ENCODE measurements around the gene TNS2.
A peak's percentile ranks its signal among the peaks of the same experiment; 100 is the strongest.

Gene TNS2

DNA sequence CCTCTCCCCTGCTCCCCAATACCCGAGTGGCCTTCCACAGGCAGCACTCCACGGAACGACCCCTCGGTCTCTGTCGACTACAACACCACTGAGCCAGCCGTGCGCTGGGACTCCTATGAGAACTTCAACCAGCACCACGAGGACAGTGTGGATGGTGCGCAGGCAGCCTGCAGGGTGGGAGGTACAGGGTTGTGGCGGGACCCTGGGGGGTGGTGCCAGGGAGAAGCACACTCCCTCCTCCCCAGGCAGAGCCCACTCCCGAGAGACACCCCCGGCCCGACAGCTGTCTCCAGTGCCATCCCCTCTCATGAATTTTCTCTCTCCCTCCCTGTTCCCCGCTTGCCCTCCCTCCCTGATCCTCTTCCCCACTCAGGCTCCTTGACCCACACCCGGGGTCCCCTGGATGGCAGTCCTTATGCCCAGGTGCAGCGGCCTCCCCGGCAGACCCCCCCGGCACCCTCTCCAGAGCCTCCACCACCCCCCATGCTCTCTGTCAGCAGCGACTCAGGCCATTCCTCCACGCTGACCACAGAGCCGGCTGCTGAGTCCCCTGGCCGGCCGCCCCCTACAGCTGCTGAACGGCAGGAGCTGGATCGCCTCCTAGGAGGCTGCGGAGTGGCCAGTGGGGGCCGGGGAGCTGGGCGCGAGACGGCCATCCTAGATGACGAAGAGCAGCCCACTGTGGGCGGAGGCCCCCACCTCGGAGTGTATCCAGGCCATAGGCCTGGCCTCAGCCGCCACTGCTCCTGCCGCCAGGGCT is 9.0 kb downstream of the TNS2 start:
- ATAC-seq (no peak), DNase-seq (no peak)

DNA sequence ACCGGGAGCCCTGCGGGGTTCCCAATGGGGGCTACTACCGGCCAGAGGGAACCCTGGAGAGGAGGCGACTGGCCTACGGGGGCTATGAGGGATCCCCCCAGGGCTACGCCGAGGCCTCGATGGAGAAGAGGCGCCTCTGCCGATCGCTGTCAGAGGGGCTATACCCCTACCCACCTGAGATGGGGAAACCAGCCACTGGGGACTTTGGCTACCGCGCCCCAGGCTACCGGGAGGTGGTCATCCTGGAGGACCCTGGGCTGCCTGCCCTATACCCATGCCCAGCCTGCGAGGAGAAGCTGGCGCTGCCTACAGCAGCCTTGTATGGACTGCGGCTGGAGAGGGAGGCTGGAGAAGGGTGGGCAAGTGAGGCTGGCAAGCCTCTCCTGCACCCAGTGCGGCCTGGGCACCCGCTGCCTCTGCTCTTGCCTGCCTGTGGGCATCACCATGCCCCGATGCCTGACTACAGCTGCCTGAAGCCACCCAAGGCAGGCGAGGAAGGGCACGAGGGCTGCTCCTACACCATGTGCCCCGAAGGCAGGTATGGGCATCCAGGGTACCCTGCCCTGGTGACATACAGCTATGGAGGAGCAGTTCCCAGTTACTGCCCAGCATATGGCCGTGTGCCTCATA is 9.7 kb downstream of the TNS2 start:
- no peak for ATAC-seq
- DNase-seq: no peak

DNA sequence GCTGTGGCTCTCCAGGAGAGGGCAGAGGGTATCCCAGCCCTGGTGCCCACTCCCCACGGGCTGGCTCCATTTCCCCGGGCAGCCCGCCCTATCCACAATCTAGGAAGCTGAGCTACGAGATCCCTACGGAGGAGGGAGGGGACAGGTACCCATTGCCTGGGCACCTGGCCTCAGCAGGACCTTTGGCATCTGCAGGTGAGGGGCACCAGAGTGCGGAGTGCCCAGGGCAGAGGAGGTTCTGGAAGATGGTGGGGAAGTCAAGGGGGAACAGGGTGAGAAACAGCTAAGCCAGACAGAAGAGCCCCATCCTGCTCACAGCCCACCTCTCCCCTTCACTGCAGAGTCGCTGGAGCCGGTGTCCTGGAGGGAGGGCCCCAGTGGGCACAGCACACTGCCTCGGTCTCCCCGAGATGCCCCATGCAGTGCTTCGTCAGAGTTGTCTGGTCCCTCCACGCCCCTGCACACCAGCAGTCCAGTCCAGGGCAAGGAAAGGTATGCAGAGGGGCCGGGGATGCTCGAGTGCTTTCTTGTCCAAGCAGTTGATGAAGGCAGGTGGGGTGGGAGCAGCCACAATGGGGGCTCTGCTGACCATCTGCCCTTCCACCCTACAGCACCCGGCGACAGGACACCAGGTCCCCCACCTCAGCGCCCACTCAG is 10.3 kb downstream of the TNS2 start:
- no peak for DNase-seq
- no peak for ATAC-seq

DNA sequence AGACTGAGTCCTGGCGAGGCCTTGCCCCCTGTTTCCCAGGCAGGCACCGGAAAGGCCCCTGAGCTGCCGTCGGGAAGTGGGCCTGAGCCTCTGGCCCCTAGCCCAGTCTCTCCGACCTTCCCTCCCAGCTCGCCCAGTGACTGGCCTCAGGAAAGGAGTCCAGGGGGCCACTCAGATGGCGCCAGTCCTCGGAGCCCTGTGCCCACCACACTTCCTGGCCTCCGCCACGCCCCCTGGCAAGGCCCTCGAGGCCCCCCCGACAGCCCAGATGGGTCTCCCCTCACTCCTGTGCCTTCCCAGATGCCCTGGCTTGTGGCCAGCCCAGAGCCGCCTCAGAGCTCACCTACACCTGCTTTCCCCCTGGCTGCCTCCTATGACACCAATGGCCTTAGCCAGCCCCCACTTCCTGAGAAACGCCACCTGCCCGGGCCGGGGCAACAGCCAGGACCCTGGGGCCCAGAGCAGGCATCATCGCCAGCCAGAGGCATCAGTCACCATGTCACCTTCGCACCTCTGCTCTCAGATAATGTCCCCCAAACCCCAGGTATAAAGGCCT is 10.9 kb downstream of the TNS2 start:
- no peak for ATAC-seq
- no peak for DNase-seq

DNA sequence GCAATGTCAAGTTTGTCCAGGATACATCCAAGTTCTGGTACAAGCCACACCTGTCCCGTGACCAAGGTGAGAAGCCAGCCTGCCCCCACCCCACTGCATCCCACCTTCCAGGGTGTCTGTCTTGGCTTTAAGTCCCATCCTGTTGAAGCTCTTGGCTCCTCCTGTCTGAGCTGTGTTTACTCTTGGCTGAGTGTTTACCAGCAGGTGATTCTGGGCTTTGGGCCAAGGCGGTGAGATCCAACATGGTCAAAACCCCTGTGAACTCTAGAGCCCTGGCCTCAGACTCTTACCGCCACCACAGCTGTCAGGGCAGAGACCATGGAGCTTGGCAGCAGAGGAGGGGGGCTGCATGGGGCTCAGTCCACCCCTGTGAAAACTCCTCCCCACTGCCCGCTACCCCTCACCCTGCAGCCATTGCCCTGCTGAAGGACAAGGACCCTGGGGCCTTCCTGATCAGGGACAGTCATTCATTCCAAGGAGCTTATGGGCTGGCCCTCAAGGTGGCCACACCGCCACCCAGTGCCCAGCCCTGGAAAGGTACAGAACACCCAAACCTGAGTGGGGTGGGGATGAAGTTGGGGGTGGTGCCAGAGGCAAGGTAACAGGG is 11.6 kb downstream of the TNS2 start:
- DNase-seq: no peak
- ATAC-seq: peak; percentile 15

DNA sequence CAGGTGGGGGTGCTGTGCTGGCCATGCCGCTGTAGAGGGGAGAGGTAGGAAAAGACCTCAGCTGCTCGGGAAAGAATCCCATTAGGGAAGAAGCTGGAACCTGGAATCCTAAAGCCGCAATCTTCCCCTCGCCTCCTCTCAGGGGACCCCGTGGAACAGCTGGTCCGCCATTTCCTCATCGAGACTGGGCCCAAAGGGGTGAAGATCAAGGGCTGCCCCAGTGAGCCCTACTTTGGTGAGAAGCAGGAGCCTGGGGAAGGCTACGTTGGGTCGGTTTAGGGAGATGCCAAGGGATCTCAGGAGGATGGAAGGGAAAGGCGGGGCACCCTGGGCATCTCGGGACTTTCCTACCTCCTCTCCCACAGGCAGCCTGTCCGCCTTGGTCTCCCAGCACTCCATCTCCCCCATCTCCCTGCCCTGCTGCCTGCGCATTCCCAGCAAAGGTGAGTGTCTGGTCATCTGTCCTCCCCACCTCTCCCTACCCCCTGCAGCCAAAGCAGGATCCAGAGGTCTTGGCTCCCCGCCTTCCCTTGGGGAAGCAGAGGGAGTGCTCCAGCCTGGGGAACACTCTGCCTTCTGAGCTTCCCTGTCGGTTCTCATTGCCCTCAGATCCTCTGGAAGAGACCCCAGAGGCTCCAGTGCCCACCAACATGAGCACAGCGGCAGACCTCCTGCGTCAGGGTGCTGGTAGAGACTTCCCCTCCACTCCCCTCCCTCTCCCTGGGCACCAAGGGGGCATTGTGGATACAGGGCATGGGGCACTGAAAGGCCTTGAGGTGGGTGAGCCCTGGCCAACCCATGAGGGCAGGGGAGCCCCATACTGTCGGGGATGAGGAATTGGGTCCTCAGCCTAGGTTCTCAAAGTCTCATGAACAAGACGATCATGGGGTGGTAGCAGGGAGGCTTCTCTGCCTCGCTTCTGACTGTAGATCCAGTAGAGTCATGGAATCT is 12.4 kb downstream of the TNS2 start:
- DNase-seq (no peak), ATAC-seq (no peak)

DNA sequence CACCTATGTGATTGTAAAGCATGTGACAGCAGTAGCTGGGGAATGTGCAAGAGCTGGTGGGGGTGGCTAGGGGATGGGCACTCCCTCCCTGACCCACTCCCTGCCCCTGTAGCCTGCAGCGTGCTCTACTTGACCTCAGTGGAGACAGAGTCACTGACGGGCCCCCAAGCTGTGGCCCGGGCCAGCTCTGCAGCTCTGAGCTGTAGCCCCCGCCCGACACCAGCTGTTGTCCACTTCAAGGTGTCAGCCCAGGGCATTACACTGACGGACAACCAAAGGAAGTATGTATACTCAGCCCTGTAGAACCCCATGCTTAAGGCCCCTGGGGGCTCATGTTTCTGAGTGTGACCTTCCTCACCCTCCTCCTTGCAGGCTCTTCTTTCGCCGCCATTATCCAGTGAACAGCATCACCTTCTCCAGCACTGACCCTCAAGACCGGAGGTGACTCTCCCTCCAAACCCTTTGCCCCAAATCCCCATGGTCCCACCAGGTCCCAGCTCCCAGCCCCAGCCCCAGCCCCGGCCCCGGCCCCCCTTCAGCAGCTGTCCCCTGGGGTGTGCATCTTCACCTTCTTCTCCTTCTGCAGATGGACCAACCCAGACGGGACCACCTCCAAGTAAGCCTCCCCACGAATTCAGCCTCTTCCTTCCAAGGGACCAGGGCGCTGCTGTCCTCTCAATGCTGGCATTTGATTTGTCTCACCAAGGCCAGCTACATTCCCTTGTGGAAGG is 13.3 kb downstream of the TNS2 start:
- no peak for ATAC-seq
- no peak for DNase-seq

DNA sequence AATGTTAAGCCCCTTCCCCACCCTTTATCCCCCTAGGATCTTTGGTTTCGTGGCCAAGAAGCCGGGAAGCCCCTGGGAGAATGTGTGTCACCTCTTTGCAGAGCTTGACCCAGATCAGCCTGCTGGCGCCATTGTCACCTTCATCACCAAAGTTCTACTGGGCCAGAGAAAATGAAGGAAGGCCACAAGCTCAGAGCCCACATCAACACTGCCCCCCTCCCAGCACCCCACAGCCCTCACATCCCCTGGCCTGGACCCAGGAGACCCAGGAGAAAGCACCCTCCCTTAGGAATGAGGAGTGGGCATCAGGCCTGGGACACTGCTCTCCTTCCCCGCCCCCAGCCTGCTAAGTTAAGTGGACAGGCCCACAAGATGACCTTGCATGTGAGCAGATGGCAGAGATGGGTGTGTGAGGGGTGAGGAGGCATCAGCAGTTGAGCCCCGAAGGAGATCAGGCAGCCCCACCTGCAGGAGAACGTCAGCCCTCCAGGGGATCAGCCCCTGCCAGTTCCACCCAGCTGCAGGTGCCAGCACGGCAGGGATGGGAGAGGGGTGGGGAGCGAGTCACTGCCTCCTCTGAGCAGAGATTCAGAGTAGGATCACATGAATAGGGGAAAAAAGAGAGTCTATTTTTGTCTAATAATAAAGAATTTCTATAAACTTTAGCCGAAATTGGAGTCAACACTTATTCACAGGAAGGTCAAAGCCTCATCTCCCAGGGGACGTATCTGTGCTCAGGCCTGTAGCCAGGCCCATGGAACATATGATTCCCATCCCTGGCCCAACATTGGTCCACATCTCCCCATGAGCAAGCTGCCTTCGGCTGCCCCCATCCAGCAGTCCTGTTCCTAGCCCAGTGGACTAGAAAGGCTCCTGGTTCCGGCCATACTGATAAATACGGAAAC is 14.1 kb downstream of the TNS2 start:
- ATAC-seq: no peak
- no peak for DNase-seq

DNA sequence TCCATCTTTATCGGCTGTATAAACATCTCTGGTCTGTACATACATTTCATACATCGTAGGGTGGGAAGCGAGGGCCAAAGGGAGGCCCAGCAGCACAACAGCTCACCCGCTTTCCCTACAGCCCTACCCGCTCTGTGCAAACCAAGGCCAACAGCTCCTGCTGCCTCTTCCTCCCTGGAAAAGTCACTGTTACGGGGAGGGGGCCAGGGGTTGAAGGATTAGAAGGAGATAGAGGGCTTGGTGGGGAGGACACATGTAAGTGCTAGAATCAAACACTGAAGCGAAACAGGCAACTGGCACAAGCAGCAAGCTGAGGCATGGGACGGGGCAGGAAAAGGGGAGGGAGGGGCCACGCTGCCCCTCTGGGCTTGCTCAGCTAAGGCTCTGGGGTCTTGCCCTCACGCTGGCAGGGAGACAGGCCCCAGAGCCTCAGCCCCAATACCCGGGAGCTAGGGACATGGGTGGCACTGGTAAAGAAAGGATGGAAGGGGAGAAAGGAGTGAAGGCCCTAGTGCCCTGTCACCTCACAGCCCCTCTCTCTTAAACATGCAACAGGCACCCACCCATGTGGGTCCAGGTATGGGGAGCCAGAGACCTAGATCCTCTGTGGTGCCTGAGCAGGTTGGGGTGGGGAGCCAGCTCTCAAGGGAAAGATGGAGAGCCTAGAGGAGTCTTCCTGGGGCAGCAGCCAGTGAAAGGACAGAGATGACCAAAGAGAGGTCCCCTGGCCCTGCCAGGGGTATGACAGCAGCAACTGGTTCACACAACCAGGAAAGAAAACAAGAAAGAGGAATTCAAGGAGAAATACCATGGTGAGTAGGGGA is 15.0 kb downstream of the TNS2 start:
- DNase-seq: no peak

DNA sequence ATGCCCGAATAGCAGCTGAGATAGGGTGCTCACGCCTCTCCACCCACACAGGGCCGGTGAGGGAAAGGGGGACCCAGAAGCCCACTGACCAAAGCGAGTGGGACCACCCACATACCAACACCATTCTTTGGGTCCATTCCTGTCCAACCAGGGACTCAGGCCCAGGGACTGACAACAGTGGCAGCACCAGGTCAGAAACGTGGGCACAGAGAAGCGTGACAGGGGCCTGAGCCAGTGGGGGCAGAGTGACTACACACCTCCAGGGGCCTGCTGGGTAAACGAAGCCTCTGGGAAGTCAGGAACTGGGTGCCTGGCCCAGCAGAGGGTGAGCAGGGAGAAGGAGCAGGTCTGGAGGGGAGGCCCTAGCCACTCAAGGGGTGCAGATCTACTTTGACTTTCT is 15.6 kb downstream of the TNS2 start:
- ATAC-seq (no peak), DNase-seq (no peak)

More for the DNA sequence above, 15.0 kb downstream of the TNS2 start:
- no peak for ATAC-seq

DNA sequence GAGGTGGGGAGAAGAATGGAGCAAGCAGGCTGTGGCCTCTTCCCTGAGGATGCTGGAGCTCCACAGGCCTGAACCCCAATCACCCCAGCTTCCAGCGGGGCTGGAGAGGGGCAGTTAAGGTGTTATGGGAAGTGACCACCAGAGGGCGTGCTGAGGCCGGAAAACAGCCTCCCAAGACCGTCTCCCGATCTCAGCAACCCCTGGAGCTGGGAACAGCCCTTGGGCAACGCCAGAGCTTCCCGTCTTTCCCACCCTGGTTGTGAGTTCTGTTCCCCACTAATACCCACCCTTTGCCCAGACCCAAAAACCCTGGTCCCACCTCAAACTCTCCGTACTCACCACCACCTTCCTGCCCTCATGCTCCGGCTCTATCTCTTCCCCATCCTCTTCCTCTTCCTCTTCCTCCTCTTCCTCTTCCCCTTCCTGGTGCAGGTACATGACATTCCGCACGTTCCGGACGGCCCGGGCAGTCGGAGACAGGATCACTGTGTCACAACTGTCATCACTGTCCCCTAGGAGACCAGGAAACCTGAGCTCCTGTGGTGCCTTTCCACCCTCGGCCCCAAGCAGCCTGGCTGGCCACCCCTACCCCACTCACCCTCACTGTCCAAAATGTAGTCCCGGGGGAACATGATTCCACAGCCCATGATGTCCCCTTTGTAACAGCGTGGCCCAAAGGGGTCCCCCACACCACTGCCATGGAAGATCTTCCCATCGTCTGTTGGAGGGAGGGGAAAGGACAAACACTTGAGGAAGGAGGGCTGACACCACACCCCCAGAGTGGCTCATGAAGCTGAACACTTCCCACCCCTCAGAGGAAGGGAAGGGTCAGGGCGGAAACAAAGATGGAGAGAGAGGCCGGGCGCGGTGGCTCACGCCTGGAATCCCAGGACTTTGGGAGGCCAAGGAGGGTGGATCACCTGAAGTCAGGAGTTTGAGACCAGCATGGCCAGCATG is 16.4 kb downstream of the TNS2 start:
- ATAC-seq (no peak), DNase-seq (peak; percentile 78)

DNA sequence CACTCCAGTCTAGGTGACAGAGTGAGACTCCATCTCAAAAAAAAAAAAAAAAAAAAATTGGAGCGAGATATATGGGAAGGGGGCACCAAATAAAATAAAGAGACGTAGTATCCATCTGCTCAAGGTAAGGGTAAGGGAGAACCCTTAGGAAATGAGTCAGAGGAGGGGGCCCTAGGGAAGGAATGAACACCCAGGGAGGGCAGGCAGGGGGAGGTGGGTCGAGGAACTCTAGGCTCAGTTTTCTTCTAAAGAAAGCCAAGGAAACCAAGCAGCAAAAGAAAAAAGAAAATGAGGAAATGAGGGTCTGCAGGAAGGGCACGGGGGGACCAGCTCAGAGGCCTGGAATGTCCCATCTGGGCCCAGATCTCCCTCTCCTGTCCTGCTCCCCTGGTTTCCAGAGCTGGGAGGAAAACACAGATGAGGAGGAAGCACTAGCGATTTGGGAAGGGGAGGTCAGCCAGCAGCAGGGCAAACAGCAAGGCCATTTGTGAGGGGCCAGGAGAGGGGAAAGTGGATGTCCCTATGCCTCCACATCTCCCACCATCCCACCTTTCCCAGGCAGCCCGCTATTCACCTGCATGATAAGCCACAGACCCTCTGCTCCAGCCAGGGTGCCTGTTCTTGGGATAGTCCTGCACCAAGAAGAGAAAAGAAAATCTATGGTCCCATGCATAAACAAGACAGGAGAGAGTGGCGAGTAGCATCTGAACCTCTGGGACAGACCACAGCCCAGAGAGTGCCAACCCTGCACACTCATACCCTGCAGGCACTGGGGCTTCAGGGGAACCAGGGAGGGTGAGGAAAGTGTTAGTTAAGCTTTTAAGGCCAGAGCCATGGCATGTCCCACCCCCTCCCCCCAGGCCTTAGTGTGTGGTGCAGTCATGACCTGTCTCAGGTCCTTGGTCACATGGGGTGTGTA is 17.5 kb downstream of the TNS2 start:
- peak; percentile 30 for ATAC-seq
- no peak for DNase-seq

DNA sequence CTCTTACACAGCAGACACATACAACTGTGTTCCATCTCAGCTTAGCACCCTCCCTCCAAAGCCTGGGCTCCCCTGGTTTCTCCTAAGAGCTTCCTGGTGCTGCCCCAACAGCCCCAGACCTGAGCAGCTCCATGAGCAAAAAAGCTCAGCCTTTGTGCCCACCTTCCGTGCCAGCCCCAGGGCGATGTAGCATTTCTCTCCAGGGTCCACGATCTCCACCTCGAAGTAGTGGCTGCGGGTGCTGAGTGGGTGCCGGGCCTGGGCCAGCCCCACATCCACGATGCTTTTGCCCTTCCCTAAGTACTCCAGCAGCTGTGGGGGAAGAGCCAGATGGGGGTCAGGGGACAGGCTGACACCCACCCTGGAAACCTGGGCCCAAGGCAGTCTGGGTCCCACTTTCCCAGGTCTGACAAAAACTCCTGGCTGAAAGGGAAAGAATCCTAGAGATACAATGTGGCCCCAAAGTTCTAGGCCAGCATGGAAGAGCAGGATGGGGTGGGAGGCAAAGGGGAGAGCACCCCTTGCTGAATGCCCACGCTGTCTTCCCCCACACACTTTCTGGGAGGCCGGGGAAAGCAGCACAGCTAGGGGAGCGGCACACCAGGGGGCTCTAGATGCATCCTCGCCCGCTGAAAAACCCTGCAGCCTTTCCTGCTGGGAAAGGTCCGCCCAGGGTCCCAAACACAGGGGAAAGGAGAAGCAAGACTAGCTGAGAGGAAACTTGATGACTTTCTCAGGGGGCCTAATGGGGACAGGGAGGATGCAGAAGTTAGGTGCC is 18.3 kb downstream of the TNS2 start:
- ATAC-seq (no peak), DNase-seq (no peak)

DNA sequence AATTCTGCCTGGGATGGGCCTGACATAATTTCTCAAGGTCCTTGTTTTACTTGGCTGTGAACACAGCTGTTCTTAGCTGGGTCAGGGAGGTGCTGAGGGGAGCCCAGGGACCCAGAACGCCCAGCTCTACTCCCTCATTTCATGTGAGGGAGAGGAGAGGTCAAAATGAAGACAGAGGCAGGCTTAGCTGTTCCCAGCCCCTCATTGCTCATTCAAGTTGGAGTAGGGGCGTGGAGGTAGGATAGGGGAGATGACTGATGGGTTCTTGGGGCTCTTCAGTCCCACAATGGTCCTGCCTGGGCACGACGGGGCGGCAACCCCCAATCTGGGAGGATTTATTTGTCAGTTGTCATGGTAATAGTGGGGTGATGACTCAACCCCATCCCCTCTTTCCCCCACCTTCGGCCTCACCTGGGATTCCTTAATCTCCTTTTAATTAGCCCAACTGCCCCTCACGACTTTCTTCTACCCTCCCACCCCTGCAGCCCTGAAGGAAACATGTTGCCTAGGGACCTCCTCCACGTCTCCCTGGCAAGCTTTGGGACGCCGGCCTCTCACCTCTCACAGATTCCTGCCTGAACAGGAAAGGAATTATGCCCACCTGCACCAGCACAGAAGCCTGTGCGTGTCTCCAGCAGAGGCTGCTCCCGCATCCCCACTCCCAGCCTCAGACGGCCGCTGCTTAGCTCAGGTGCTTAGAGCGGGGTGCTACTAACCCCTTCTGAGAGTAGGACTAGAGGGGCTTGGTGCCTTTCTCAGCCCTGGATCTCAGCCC is 19.1 kb downstream of the TNS2 start:
- no peak for DNase-seq
- ATAC-seq: no peak

All from stimulated activated naive CD8-positive, alpha-beta T cell treated with anti-CD3 and anti-CD28 coated beads, Interleukin-15, Interleukin-2, amounts not matched to agents 100 U/mL and 50 U/mL, for 24 hours (primary cell).